Mammary epithelial cell (primary cell): ENCODE measurements around the gene ZBED4.

ENCODE experiments used
- EZH2 ChIP-seq: IDR thresholded peaks from 2 replicates; pipeline ENCODE4 v1.6.1; 2012; ENCODE audit warnings: low read length, inconsistent platforms, borderline replicate concordance
- TF ChIP-seq, protein P1 (sequence below), 2 donors: IDR thresholded peaks in 1 of 2; conservative IDR thresholded peaks in 1 of 2; 2 replicates each; pipeline ENCODE4 v1.5.1; 2011 to 2012; ENCODE audit warnings: inconsistent platforms in 2 of 2, low read length in 2 of 2, mild to moderate bottlenecking in 2 of 2, control low read depth in 1 of 2, low read depth in 1 of 2; ENCODE audit not compliant: insufficient read depth in 1 of 2; ENCODE audit errors: extremely low read depth in 1 of 2

DNA sequence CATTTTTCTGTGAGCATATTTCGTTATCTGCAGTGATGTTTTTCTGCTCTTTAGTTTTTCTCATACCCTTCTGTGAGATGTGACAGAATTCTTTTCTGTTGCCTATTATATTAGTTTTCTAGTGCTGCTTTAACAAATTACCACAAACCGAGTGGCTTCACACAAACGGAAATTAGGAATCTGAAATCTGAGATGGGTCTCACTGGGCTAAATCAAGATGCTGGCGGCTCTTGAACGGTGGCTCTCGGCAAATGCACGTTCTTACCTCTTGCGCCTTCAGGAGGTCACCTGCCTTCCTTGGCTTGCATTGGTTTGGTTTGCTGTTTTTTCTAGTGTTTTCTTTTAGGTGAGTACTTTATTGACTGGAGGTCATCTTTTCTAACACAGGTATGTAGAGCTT lies 13.0 kb downstream of the ZBED4 start:
- TF ChIP-seq, protein P1, sequence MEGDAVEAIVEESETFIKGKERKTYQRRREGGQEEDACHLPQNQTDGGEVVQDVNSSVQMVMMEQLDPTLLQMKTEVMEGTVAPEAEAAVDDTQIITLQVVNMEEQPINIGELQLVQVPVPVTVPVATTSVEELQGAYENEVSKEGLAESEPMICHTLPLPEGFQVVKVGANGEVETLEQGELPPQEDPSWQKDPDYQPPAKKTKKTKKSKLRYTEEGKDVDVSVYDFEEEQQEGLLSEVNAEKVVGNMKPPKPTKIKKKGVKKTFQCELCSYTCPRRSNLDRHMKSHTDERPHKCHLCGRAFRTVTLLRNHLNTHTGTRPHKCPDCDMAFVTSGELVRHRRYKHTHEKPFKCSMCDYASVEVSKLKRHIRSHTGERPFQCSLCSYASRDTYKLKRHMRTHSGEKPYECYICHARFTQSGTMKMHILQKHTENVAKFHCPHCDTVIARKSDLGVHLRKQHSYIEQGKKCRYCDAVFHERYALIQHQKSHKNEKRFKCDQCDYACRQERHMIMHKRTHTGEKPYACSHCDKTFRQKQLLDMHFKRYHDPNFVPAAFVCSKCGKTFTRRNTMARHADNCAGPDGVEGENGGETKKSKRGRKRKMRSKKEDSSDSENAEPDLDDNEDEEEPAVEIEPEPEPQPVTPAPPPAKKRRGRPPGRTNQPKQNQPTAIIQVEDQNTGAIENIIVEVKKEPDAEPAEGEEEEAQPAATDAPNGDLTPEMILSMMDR (conservative IDR thresholded peaks at IDR 0.05 in 1 of 2, IDR thresholded peaks at IDR 0.05 in 1 of 2; ENCODE audit: extremely low read depth in 1 of 2, insufficient read depth in 1 of 2, low read depth in 1 of 2, low read length in 2 of 2) = no peak
- no peak for TF ChIP-seq EZH2
